Gastrocnemius medialis (tissue), 4 donors: ENCODE results near the gene CHST15. TPM values are rescaled to one million over a fixed set of nuclear protein-coding genes. Genes with fewer than 3 reads are reported as not detected.

Experiments used
- ATAC-seq, 2 donors: fragments of 150-250 bp; one replicate each; pipeline ENCODE4 v1.9.1; 2016
- DNase-seq, 2 donors: peaks; one replicate each; pipeline ENCODE4 v3.0.0-alpha.2; 2019
- H3K27ac ChIP-seq, 4 donors: fragments of 200-600 bp; sonication (generic); 1 replicate in 1 of 4; 2 replicates in 3 of 4; pipeline ENCODE4 v1.5.1; 2016 to 2018; ENCODE audit warnings: mild to moderate bottlenecking in 2 of 4, moderate library complexity in 1 of 4
- H3K27me3 ChIP-seq, 3 donors: fragments of 200-600 bp; sonication (generic) in 2 of 3; 1 replicate in 1 of 3; 2 replicates in 2 of 3; pipeline versions ENCODE4 v1.5.1 to v1.6.0; 2016 to 2019; ENCODE audit warnings: mild to moderate bottlenecking in 1 of 3, moderate library complexity in 1 of 3
- H3K36me3 ChIP-seq, 2 donors: fragments of 200-600 bp; sonication (generic) in 1 of 2; one replicate each; pipeline ENCODE4 v1.5.1; 2017 to 2018
- H3K4me1 ChIP-seq, 2 donors: fragments of 200-600 bp; sonication (generic) in 1 of 2; one replicate each; pipeline ENCODE4 v1.5.1; 2016 to 2017; ENCODE audit warnings: mild to moderate bottlenecking in 2 of 2
- H3K4me3 ChIP-seq, 4 donors: fragments of 200-600 bp; sonication (generic) in 3 of 4; 1 replicate in 1 of 4; 2 replicates in 3 of 4; pipeline ENCODE4 v1.5.1; 2016 to 2019; ENCODE audit warnings: mild to moderate bottlenecking in 2 of 4
- H3K9me3 ChIP-seq, 3 donors: fragments of 200-600 bp; sonication (generic) in 2 of 3; 1 replicate in 1 of 3; 2 replicates in 2 of 3; pipeline ENCODE4 v1.5.1; 2016 to 2019
- POLR2A ChIP-seq, 2 donors: fragments of 450-650 bp; IDR thresholded peaks; one replicate each; pipeline ENCODE4 v1.6.1; 2017; ENCODE audit warnings: antibody characterized with exemption in 2 of 2, mild to moderate bottlenecking in 2 of 2, moderate library complexity in 2 of 2
- in situ Hi-C, 4 donors: fragments of 200-750 bp; cut with MboI; loops; one replicate each; pipeline versions ENCODE4 v1.15.0 to v1.8.0; 2017; ENCODE audit warnings: low sequenced_read_pairs in 4 of 4
- intact Hi-C: fragments of 100-400 bp; cut with DNase I; formaldehyde crosslinking; loops from one replicate; pipeline ENCODE4 v1.15.1; 2023; ENCODE audit warnings: low total_unique reads
- total RNA-seq, 4 donors: library from RNA; depleted of rRNA; stranded (reverse); fragments of >200 nt; gene quantifications; one replicate each; pipeline versions ENCODE4 v1.1.0 to v1.2.3, GENCODE V29; 2016
- TF ChIP-seq, protein P1 (sequence below), 5 experiments: fragments of 450-650 bp in 3 of 5; fragments of 200-600 bp in 2 of 5; sonication (generic) in 2 of 5; IDR thresholded peaks in 4 of 5; conservative IDR thresholded peaks in 1 of 5; 1 replicate in 4 of 5; 2 replicates in 1 of 5; pipeline ENCODE4 v1.5.1; 2016 to 2019; ENCODE audit warnings: antibody characterized with exemption in 5 of 5, mild to moderate bottlenecking in 3 of 5, moderate library complexity in 3 of 5

Gene CHST15
- total RNA-seq, 4 donors from 2014 or later: 9.0 to 32.2 (median 20.3) TPM

DNA sequence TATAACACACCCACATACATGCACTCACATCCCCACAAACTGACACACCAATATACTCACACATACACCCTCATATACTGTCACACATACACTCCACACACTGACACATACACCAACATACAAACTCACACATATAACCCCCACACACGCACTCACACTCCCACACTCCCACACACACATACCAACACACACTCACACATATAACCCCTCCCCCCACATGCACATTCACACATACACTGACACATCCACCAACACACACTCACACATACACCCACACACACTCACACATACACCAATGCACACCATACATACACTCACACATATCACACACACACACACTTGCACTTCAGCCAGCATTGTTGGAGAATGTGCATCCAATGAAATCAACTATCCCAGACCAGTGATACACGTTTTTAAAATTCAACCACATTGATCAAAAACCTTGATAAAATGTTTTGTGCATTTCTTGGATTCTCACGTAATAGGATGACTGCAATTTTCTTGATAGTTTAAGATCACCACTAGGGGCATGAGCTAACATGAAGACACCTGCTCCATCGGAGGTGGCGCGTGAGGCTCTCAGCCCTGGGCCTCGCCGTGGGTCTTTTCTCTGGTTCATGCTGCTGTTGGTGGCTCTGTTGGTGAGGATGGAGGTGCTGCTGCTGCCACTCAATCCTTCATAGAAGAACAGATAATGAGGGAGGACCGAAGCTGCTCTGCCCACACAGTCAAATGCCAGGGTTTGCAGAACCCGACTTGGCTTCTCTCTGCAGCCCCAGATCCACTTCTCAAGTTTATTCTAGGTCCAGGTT is 32.1 kb upstream of the CHST15 start:
- intact Hi-C loops (no loop called here), in situ Hi-C loops (no loop called here)
- no peak for TF ChIP-seq POLR2A (IDR thresholded peaks at IDR 0.05)
- TF ChIP-seq, protein P1, sequence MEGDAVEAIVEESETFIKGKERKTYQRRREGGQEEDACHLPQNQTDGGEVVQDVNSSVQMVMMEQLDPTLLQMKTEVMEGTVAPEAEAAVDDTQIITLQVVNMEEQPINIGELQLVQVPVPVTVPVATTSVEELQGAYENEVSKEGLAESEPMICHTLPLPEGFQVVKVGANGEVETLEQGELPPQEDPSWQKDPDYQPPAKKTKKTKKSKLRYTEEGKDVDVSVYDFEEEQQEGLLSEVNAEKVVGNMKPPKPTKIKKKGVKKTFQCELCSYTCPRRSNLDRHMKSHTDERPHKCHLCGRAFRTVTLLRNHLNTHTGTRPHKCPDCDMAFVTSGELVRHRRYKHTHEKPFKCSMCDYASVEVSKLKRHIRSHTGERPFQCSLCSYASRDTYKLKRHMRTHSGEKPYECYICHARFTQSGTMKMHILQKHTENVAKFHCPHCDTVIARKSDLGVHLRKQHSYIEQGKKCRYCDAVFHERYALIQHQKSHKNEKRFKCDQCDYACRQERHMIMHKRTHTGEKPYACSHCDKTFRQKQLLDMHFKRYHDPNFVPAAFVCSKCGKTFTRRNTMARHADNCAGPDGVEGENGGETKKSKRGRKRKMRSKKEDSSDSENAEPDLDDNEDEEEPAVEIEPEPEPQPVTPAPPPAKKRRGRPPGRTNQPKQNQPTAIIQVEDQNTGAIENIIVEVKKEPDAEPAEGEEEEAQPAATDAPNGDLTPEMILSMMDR (IDR thresholded peaks at IDR 0.05 in 4 of 5, conservative IDR thresholded peaks at IDR 0.05 in 1 of 5): peak in 2 of 5 experiments; percentile 17 to 35

GRCh38 chr10:124124769-124125161 is 31.4 kb upstream of the CHST15 start:
- Histone ChIP-seq H3K9me3 (no peaks in the 10 kb centered on the region), H3K36me3 (no peaks in the 10 kb centered on the region), H3K4me3 (no peak overlapping the region), H3K27me3 (no peaks in the 10 kb centered on the region), H3K27ac (no peak overlapping the region), H3K4me1 (peaks cover 4 to 16% of the 10 kb centered on the region in 2 donors)
- intact Hi-C loops (no loop called here), in situ Hi-C loops (no loop called here)
- no peak for ATAC-seq
- no peak for TF ChIP-seq POLR2A (IDR thresholded peaks at IDR 0.05)
- TF ChIP-seq, protein P1 (IDR thresholded peaks at IDR 0.05 in 4 of 5, conservative IDR thresholded peaks at IDR 0.05 in 1 of 5): no peak
- no peak for DNase-seq

More for the DNA sequence above, 32.1 kb upstream of the CHST15 start:
- no peaks in the 10 kb centered on the region for H3K36me3 ChIP-seq
- no peak overlapping the region for H3K27ac ChIP-seq
- ATAC-seq (no peak), DNase-seq (no peak)
- H3K4me1 ChIP-seq: peaks cover 4 to 16% of the 10 kb centered on the region in 2 donors
- H3K27me3 ChIP-seq: no peaks in the 10 kb centered on the region
- H3K4me3 ChIP-seq: no peak overlapping the region
- no peaks in the 10 kb centered on the region for H3K9me3 ChIP-seq

DNA sequence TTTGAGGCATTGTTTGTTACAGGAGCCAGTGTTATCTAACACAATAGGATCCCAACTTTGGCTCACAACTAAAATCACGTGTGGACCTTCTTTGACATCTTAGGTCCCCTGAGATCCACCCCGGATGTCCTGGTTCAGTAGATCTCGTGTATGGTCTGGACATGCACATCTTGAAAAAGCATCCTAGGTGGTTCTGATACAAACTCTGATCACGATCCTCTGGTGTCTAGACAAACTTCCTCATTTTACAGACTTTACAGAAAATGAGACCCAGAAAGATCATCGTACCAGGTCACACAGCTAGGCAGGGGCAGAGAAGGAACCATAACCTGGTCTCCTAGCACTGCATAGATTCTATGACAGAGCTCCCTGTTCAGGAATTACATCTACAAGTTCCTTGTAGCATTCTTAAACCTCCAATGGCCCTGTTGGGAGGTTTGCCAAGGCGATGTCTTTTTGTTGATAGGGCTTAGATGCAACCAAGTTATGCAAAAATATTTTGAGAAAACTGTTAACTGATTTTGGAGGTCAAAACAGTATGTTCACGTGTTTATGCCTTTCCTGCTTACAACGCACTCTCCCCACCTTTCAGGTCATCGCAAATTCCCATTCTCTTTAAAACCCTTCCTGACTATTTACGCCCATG is 30.8 kb upstream of the CHST15 start:
- DNase-seq (no peak), ATAC-seq (no peak)
- Histone ChIP-seq H3K27me3 (no peaks in the 10 kb centered on the region), H3K36me3 (no peaks in the 10 kb centered on the region), H3K4me3 (no peak overlapping the region), H3K27ac (no peak overlapping the region), H3K4me1 (peaks cover 4 to 16% of the 10 kb centered on the region in 2 donors), H3K9me3 (no peaks in the 10 kb centered on the region)
- intact Hi-C loops: no loop called here
- TF ChIP-seq, protein P1 (IDR thresholded peaks at IDR 0.05 in 4 of 5, conservative IDR thresholded peaks at IDR 0.05 in 1 of 5): no peak
- TF ChIP-seq POLR2A (IDR thresholded peaks at IDR 0.05): no peak
- in situ Hi-C loops: no loop called here

GRCh38 chr10:124123156-124123555 is 29.8 kb upstream of the CHST15 start:
- ATAC-seq (no peak), DNase-seq (no peak)
- Histone ChIP-seq H3K4me3 (no peak overlapping the region), H3K36me3 (no peaks in the 10 kb centered on the region), H3K27me3 (no peaks in the 10 kb centered on the region), H3K4me1 (peaks cover 4 to 16% of the 10 kb centered on the region in 2 donors), H3K27ac (peak overlapping the region in 3 of 4 donors; percentile 49 to 77 (median 57)), H3K9me3 (no peaks in the 10 kb centered on the region)
- in situ Hi-C loops: no loop called here
- intact Hi-C loops: no loop called here
- TF ChIP-seq, protein P1 (IDR thresholded peaks at IDR 0.05 in 4 of 5, conservative IDR thresholded peaks at IDR 0.05 in 1 of 5): no peak
- TF ChIP-seq POLR2A (IDR thresholded peaks at IDR 0.05): no peak
